ENCODE data around the gene DENND2A.
"Not testable (repeated sequence)": the region's sequence is repeated elsewhere in the genome, so short reads cannot be mapped to it uniquely, and the experiment has no call there.

- TF ChIP-seq CTCF (IDR thresholded peaks at IDR 0.05; ENCODE audit: low read length); EZH2 (IDR thresholded peaks at IDR 0.05; ENCODE audit: borderline replicate concordance, low read length): not testable (repeated sequence)
These were observed 29.2 kb upstream of the DENND2A start for GRCh38 chr7:140669862-140670261.

All from OCI-LY1 (cell line).